Fibroblast of upper back skin (primary cell): ENCODE results near the gene TOMM20.
"Not testable (repeated sequence)": the region's sequence is repeated elsewhere in the genome, so short reads cannot be mapped to it uniquely, and the experiment has no call there.

Experiments used
- DNase-seq: peaks from one replicate; pipeline ENCODE4 v3.0.0-alpha.2; 2013

TOMM20 gene

DNA sequence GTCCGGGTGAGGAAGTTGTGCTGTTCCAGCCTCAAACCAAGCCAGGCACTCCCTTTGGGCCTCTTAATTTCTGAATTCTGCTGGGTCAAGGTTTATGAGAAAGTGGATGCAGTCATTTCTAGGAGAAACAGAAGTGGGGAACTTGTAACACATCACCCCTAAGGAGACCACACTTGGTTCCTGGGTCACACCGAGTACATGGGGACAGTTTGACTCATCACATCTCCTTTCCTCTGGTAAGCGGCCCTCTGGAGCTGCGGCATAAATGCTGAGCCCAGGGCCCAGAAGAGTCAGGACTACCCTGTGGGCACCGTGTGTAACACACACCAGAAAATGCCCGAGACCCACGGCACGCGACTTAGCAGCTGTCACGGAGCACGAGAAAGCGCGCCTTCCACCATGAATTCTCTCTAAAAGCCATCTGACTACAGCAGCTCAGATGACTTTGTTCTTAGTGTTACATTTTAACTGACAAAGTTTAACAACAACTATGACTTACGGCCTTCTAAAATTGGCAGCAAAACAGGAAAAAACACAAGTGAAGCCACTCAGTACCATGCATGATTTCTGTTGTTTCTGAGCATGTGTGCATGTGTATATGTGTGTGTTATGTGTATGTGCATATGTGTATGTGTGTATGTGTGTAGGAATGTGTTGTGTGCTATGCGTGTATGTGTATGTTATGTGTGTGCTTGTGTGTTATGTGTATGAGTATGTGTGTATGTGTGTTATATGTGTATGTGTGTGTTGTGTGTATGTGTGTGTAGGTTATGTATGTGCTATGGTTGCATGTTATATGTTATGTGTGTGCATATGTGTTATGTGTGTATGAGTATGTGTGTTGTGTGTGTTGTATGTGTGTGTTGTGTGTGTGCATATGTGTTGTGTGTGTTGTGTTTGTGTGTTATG is 50.8 kb downstream of the TOMM20 start:
- DNase-seq, result no peak

DNA sequence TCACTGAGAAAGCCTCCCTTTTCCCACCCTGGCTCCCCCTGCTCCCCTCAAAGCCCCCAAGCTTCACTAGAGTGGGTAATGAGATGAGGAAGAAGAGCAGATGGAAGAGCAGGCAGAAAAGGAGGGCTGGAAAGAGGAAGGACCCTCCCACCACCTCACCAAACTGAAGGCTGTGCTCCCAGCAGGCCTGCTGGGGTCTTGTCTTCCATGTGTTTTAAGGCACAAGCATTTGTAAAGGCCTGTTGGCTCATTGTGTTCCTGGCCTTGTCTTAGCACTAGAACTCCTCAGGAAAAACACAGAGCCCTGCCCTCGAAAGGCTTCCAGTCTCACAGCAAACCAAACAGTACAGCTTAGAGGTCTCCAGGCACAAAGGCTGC is 51.5 kb downstream of the TOMM20 start:
- DNase-seq, result no peak

DNA sequence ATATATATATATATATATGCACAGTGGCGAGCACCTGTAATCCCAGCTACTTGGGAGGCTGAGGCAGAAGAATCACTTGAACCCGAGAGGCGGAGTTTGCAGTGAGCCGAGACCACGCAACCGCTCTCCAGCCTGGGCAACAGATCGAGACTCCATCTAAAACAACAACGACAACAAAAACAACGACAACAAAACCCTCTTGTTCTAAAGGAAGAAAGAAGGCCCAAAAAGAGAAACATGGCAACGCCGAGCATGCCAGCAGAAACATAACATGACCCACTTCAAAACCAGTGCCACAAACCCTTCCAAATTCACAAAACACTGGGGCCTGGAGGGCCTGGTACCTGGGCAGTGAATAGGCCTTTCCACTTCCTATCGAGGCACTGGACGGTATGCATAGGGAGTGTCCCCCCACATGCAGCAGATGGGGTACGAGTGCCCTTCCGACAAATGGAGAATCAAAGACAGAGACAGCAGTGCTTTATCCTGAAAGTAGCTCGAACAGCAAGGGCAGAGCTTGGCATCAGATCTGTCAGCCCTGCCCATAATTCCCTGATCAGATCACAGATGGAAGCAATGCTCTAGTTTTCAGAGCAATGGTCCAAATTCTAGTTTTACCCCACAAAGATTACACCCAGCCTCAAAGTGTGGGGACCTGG is 52.0 kb downstream of the TOMM20 start:
- DNase-seq, result no peak

DNA sequence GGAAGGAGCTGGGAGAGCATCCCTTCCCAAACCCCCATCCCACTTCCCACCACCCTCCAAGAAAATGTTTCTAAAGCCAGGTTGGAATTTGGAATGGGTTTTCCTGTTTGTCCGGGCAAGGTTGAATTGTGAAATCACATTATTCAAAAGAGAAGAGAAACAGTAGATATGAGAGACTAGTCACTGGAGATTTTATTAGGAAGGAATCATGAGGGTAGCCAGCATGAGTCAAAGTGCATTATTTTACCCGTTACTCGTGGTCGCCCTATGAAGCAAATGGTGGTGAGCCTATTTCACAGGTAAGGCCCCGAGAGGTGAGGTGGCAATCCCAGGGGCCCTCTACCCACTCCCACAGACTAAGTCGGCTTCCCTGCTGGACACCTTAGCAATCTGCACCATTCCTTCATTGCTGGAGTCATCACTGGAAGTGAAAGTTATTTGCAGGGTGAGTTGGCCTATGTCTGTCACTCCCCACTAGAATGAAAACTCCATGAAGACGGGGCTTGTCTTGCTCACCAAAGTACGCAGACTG is 52.8 kb downstream of the TOMM20 start:
- no peak for DNase-seq

DNA sequence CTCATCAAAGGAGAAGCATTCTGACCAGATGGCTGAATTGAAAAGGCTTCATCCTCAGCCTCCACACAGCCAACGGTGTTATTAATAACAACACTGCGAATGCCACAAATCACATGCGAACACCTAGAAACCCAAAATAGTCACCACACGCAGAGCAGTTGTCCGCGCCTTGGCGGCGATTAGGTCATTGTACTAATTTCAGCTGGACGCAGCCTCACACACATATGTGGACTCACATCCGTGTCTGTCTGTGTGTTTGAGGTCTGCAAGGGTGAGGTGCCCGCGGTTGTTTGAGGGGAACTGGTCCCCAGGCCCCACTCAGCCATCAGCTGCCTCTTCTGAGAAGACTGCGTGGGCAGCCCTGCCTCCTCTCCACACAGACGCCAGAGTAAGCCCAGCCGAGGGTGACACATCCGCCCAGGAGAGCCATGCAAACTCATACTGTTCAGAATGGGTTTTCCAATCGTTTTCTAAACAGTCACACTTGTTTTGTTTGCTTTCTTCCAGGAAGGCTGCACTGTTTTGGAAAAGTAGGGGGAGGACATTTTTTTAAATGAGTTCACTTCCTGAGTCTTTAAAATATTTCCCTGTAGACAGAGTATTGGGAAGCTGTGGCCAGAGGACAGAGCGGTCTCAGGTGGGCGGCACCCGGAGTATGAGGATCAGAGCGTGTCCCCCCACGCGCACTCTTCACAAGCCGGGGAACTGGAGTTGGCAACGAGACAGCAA is 53.4 kb downstream of the TOMM20 start:
- DNase-seq, result peak; percentile 88

DNA sequence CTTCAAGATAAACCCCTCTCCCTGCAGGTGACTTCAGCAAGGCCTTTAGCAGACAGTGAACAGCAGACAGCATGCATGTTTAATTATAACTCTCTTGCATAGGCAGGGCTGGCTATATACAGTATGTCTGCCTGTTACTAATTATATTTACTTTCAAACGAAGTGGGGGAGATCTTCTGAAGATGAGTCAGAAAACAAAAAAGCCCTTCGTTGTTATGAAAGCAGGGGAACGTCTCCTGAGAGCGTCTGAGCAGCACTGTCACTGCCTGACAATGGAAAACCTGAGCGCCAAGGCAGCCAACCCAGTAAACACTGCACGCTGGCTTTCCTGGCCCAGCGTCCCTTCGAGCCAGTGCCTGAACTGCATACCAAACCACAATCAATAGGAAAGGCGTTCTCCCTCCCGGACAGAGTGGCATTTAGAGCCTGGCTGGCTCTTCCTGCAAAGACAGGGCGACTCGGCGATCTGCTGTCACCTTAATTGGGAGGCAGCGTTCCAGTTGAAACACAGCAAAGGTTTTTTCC is 54.1 kb downstream of the TOMM20 start:
- peak; percentile 88 for DNase-seq

DNA sequence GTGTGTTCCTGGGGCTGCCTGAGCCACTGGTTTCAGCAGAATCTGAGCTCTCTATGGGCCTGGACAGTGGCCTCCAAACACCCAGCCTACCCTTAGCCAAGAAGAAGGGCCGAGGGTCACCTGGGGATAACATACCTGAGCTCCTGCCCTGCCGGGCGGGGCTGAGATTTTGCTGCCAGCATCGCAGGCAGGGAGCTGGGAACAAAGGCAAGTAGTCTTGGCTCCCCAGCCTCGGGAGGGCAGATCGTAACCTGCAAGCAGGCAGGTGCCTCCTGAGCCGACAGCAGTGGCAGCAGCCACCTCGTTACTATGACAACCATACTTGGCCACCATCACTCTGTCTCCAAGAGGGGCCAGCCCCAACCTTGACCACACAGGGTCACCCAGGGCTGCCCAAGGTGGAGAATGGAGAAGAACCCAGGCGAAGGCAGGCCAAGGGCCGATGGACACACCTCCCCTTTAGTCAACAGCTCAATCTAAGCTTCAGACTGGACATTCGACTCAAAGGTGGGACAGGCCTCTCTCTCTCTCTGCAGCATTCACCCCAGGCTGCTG is 54.6 kb downstream of the TOMM20 start:
- DNase-seq, result no peak

DNA sequence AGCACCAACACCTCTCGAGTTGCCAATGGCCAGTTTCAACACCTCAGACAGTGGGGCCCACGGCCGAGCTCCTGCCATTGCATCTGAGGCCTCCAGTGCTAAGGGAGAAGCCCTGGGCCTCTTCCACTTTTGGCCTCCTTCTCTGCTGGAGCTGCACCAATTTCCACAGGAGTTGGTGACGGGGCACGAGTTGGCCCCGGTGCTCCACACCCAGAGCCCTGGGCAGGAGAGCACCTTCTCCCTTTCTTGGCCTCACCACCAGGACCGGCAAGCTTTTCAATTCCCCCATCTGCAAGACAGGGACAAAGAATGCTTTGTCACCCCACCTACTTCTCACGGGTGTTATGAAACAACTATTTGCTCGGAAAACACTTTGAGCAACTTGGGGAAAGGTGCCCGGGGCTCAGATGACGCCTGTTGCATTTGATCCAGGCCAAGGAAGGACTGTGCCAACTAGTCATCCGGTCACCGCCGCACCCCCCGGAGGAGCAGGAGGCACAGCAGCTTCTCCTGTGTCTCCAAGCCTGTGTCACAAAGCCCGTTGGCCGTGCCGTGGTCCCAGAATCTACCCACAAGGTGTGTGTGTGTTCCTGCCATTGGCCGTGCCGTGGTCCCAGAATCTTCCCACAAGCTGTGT is 55.2 kb downstream of the TOMM20 start:
- DNase-seq, result no peak

DNA sequence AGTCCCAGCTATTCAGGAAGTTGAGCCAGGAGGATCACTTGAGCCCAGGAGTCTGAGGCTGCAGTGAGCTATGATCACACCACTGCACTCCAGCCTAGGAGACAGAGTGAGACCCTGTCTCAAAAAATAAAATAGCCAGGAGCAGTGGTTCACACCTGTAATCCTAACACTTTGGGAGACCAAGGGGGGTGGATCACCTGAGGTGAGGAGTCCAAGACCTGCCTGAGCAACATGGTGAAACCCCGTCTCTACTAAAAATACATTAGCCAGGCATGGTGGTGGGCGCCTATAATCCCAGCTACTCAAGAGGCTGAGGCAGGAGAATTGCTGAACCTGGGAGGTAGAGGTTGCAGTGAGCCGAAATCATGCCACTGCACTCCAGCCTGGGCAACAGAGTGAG is 56.1 kb downstream of the TOMM20 start:
- DNase-seq, result not testable (repeated sequence)

DNA sequence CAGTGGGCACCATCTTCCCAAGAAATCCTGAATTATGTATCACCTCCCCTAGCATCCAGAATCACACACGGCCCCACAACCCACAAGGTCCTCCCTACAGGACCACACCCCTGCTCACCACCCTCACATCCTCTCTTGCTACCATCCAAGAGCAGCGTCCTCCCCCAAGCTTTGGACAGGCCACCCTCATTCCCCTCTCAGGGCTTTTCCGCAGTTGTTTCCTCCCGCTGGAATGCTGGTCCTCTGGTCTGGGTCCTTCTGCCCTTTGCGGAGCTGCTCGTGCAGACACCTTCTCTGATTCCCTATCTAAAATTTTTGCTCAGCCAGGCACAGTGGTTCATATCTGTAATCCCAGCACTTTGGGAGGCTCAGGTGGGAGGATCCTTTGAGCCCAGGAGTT is 56.5 kb downstream of the TOMM20 start:
- no peak for DNase-seq

DNA sequence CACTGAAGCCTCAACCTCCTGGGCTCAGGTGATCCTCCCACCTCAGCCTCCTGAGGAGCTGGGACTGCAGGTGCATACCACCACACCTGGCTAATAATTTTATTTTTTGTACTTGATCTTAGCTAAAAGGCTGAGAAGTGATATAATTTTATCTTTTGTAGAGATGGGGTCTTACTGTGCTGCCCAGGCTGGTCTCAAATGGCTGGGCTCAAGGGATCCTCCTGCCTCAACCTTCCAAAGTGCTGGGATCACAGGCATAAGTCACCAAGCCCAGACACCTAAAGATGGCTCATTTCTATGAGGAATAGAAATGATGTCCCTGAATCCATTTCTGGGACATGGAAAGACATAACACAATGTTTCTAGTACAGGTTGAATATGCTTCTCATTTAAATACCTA is 57.8 kb downstream of the TOMM20 start:
- no peak for DNase-seq

DNA sequence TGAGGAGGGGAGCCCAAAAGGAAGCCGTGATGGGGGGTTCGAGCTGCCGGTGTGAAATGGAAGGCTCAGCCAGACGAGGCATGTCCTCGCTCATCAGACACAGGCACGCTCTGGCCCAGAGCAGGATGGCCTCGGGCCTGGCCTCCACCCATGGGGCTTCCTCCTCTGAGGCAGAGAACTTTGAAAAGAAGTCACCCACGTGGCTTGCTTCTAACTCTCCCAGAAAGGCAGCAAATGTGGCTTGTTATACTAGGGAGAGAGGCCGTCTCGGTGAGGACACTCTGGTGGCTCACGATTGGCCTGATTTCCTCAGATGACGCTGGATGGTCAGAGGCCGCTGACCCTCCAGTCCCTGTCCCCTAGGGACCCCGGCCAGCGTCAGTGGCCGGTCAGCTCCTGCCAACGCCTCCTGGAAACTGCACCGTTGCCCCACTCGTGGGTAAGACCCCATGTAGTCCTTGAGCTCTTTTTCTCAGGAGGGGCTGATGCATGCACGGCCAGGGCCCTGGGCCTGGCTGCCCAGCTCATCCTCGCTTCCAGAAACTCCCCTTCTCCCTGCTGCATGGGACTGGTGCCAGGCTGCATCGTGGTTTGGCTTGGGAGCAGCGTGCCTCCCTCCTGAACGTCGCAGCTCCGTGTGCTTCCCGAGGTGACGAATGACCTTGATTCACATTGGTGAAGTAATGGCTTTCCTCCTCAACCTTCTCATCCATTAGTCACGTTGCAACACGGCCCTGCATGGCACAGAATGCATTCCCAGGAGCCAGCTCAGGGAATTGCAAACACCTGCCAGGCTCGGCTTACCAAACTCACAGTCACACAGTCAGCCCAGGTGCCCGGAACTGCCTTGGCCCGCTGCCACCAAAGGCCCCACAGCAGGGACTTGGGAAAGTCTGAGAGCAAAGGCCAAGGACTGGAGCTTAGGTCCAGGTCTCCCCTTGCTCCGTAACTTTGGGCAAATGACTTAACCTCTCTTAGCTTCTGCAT is 58.8 kb downstream of the TOMM20 start:
- peak; percentile 84 for DNase-seq

DNA sequence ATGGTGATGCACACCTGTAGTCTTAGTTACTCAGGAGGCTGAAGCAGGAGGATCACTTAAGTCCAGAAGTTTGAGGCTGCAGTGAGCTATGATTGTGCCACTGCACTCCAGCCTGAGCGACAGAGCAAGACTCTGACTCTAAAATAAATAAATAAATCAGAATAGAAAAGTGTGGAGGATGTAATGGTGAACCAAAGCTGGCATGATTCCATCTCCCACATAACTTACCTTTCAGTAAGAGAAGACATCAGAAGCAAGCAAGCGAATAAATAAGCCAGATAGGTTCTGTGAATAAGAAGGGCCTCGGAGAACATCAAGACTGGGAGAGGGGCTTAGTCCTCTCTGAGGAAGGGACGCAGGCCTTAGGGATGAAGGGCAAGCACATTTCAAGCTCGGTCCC is 59.5 kb downstream of the TOMM20 start:
- DNase-seq, result no peak

DNA sequence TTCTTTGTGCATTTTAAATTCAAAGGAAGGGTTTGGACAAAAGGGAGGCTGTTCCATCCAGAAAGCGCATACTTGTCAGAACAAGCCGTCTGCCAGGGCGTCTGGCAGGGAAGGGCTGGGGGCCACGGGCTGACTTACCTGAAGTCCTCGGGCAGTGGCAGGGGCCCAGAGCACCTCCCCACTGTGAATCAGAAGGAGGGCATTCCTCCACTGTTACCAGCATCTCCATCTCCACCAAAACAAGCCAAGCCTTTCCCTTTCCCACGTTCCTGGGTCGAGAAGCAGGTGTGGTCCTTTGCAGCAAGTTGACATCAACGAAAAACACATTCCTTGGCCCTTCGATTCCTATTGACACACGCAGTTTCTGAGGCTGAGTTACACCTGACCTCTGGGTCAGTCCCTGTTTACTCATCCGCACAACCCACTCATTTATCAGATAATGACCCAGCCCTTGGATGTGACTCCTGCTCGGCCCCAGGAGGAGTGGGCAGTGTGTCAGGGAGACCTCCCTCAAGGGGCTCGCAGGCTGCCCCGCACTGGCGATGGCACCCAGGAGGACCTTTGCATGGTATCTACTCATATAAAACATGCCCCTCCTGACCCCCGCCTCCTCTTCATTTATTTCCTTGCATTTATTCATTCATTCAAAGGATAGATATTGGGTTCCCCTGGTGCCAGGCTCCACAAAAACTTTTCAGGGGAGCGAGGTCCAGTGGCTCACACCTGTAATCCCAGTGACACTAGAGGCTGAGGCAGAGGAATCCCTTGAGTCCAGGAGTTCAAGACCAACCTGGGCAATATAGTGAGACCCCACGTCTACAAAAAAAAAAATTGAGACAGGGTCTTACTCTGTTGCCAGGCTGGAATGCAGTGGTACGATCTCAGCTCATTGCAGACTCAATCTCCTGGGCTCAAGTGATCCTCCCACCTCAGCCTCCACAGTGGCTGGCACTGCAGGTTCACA is 60.2 kb downstream of the TOMM20 start:
- DNase-seq, result no peak

DNA sequence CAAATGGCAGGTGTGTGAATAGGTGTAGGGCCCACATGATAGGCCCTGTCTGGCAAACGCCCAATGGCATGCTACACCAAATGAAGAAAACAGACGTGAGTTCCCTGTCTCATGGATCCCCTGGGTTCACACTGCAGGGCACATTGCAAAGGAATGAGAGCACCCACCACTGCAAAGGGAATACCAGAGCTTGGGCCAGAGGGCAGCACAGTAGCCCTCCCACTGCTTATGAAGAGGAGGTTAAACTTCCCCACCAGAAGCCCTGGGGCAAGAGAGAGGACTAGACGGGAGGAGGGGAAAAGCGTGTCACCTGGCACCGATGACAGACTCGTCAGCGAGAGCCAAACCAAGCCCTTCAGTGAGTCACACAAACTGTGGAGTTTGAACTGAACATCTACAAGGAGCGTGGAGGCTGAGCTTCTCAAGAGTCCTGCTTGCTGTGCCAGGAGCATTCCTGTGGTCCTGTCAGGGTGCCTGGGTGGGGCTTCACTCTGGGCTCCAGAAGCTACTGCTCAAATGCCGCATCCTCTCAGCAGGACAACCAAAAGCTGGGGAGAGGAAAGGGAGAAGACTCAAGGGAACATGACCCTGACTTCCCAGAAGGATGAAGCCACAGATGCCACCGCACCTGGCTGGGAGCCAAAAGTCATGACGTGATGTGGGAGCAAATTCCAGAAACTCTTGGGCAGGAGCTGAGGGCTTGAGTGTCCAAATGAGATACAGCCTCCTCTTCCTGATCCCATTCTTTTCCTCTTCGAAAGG is 61.1 kb downstream of the TOMM20 start:
- peak; percentile 99 for DNase-seq

DNA sequence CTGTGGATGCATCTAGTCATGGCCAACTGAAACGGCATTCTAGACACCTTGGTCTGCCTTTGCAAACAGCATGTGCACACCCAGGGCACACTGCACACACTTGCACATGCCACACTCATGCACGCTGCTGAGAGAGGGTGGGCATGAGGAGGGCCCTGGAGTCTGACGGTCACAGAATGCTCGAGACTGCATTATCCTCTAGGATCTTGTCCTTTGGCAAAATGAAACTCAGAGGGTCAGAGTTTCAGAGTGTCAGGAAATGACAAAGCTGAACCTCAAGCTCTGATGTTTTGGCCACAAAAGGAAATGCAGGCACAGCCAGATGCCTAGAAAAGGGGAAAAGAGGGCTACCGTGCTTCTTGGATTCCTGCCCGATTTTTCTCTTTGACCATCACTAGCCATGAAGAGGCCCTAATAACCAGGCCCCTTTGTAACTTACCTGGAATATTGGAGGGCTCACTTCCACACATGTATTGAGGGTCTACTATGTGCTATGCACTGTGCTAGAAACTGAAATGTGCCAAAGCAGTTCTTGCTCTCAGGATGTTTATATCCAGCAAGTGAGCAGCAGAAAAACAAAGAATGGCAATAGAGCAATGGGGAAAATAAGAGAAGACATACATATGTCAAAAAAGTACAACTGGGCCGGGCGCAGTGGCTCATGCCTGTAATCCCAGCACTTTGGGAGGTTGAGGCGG is 65.4 kb downstream of the TOMM20 start:
- DNase-seq, result no peak

DNA sequence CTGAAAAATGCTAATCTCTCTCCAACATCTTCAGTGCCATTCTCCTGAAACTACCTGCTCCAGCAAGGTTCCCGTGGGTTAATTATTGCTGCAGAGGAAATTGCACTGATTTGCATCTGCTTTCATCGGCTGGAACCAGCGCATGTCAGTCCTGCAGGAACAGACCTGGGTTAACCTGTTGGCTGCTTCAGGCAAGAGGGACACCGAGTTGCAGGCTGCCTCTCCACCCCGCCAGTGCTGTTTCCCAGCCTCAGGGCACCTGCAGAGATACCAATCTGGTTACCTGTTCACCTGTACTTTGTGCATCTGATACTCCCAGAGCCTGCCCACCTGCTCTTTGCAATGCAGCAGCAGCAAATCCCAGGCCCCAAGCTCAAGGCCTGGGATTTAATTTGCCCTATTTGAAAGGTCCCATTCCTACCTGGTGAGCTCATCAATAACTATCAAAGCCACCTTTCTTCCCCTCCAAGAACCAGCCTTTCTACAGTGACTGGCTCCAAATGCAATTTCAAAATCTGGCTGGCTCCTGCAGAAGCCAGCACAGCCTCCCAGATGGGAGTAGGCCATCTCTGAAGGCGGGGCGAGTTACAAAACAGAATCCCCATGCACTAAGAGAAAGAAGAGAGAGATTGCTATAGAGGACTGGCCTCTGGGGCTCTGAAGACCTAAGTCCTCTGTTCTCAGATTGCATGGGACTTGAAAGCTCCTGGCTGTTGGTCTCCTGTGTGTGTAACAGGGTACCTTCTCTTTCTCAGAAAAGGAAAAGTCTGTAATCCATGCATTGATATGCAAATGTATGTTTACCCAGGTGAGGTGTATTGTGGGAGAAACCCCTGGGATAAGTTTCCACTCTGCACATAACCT is 67.8 kb downstream of the TOMM20 start:
- DNase-seq, result no peak
